ENCODE data around the gene HACD3. TPM values are rescaled to one million over a fixed set of nuclear protein-coding genes. Genes with fewer than 3 reads are reported as not detected.

HACD3 gene
- polyA plus RNA-seq, 1 of the 3 experiments (the other 2 are of a cell fraction): 45.7 TPM

GRCh38 chr15:65558997-65559760 is 28.9 kb downstream of the HACD3 start:
- H3K9me3 ChIP-seq: no peaks in the 10 kb centered on the region
- H3K27ac ChIP-seq (ENCODE audit: low read depth in 2 of 2, low read length in 1 of 2): peak overlapping the region in 1 of 2 experiments; percentile 34; a peak in 1 of 4 replicates
- no peak overlapping the region for H2AFZ ChIP-seq (ENCODE audit: low read depth)
- H4K20me1 ChIP-seq (ENCODE audit: insufficient read depth): no peaks in the 10 kb centered on the region
- H3K4me2 ChIP-seq: no peak overlapping the region
- POLR2A ChIA-PET: no interaction called here
- H3K27me3 ChIP-seq (ENCODE audit: insufficient read depth): no peaks in the 10 kb centered on the region
- no peak overlapping the region for H3K4me3 ChIP-seq (ENCODE audit: low read depth in 2 of 2, low read length in 1 of 2)
- no peak overlapping the region for H3K9ac ChIP-seq
- no peaks in the 10 kb centered on the region for H3F3A ChIP-seq (replicated peaks; ENCODE audit: insufficient read depth)
- peaks cover 39% of the 10 kb centered on the region for H3K79me2 ChIP-seq (ENCODE audit: insufficient read depth)
- H3K9me2 ChIP-seq: no peaks in the 10 kb centered on the region
- H3K4me1 ChIP-seq (ENCODE audit: control insufficient read depth in 1 of 2, insufficient read depth in 2 of 2, low read depth in 1 of 2, low read length in 1 of 2): peaks cover 0 to 12% of the 10 kb centered on the region in 2 experiments; a peak in 1 of 4 replicates
- peaks cover 56 to 63% of the 10 kb centered on the region in 2 experiments for H3K36me3 ChIP-seq (replicated peaks in 1 of 2; ENCODE audit: control insufficient read depth in 1 of 2, insufficient read depth in 2 of 2, low read length in 1 of 2)
- peak; percentile 44 for DNase-seq
- CTCF ChIA-PET: interaction anchor here (0.6 to 2.4 kb wide), 3 partner anchors 13 to 174 kb away, joined by 3 to 7 read pairs (median 4); no protein-coding TSS in a partner anchor
- 91% methylated on average over 6 of the region's 6 CpGs for WGBS (ENCODE audit: low lambda C conversion rate)
- no peak for TF ChIP-seq PBX3 (IDR thresholded peaks at IDR 0.05)
- no peak for TF ChIP-seq IRF3 (IDR thresholded peaks at IDR 0.05; ENCODE audit: low read depth, low read length)
- peak; percentile 90 for TF ChIP-seq RCOR1 (IDR thresholded peaks at IDR 0.05; ENCODE audit: low read length)
- no peak for TF ChIP-seq FOSL2 (IDR thresholded peaks at IDR 0.05; ENCODE audit: borderline replicate concordance, low read depth)
- TF ChIP-seq CTCF (IDR thresholded peaks at IDR 0.05): no peak
- TF ChIP-seq, protein P1, sequence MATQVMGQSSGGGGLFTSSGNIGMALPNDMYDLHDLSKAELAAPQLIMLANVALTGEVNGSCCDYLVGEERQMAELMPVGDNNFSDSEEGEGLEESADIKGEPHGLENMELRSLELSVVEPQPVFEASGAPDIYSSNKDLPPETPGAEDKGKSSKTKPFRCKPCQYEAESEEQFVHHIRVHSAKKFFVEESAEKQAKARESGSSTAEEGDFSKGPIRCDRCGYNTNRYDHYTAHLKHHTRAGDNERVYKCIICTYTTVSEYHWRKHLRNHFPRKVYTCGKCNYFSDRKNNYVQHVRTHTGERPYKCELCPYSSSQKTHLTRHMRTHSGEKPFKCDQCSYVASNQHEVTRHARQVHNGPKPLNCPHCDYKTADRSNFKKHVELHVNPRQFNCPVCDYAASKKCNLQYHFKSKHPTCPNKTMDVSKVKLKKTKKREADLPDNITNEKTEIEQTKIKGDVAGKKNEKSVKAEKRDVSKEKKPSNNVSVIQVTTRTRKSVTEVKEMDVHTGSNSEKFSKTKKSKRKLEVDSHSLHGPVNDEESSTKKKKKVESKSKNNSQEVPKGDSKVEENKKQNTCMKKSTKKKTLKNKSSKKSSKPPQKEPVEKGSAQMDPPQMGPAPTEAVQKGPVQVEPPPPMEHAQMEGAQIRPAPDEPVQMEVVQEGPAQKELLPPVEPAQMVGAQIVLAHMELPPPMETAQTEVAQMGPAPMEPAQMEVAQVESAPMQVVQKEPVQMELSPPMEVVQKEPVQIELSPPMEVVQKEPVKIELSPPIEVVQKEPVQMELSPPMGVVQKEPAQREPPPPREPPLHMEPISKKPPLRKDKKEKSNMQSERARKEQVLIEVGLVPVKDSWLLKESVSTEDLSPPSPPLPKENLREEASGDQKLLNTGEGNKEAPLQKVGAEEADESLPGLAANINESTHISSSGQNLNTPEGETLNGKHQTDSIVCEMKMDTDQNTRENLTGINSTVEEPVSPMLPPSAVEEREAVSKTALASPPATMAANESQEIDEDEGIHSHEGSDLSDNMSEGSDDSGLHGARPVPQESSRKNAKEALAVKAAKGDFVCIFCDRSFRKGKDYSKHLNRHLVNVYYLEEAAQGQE (IDR thresholded peaks at IDR 0.05; ENCODE audit: low read depth, low read length): no peak
- no peak for TF ChIP-seq USF2 (IDR thresholded peaks at IDR 0.05; ENCODE audit: borderline replicate concordance, low read depth, low read length)
- TF ChIP-seq TEAD4 (IDR thresholded peaks at IDR 0.05; ENCODE audit: borderline replicate concordance, insufficient read depth): no peak
- TF ChIP-seq FOXJ3 (CRISPR knock-in tag; IDR thresholded peaks at IDR 0.05): no peak
- no peak for TF ChIP-seq USF1 (IDR thresholded peaks at IDR 0.05; ENCODE audit: borderline replicate concordance, low read depth)
- TF ChIP-seq YY1 (IDR thresholded peaks at IDR 0.05; ENCODE audit: low read depth): no peak
- no peak for TF ChIP-seq NFIC (IDR thresholded peaks at IDR 0.05; ENCODE audit: borderline replicate concordance)
- TF ChIP-seq ELF1 (IDR thresholded peaks at IDR 0.05): no peak
- TF ChIP-seq TAF1 (IDR thresholded peaks at IDR 0.05; ENCODE audit: borderline replicate concordance, low read depth, low read length): no peak
- no peak for TF ChIP-seq EZH2phosphoT487 (IDR thresholded peaks at IDR 0.05; ENCODE audit: borderline replicate concordance, low read depth)
- no peak for TF ChIP-seq FOXM1 (IDR thresholded peaks at IDR 0.05; ENCODE audit: low read depth)
- no peak for TF ChIP-seq RAD21 (IDR thresholded peaks at IDR 0.05; ENCODE audit: low read length)
- TF ChIP-seq, protein P2, sequence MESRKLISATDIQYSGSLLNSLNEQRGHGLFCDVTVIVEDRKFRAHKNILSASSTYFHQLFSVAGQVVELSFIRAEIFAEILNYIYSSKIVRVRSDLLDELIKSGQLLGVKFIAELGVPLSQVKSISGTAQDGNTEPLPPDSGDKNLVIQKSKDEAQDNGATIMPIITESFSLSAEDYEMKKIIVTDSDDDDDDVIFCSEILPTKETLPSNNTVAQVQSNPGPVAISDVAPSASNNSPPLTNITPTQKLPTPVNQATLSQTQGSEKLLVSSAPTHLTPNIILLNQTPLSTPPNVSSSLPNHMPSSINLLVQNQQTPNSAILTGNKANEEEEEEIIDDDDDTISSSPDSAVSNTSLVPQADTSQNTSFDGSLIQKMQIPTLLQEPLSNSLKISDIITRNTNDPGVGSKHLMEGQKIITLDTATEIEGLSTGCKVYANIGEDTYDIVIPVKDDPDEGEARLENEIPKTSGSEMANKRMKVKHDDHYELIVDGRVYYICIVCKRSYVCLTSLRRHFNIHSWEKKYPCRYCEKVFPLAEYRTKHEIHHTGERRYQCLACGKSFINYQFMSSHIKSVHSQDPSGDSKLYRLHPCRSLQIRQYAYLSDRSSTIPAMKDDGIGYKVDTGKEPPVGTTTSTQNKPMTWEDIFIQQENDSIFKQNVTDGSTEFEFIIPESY (IDR thresholded peaks at IDR 0.05; ENCODE audit: borderline replicate concordance, low read depth): no peak
- TF ChIP-seq NRF1 (IDR thresholded peaks at IDR 0.05; ENCODE audit: low read depth, low read length): no peak
- no peak for TF ChIP-seq GABPA (IDR thresholded peaks at IDR 0.05; ENCODE audit: low read depth)
- TF ChIP-seq TCF12 (IDR thresholded peaks at IDR 0.05): no peak

Measured in SK-N-SH (cell line).